Left colon (tissue), 2 donors: ENCODE results near the gene DDX11. TPM values are rescaled to one million over a fixed set of nuclear protein-coding genes. Genes with fewer than 3 reads are reported as not detected.
"Not testable (repeated sequence)": the region's sequence is repeated elsewhere in the genome, so short reads cannot be mapped to it uniquely, and the experiment has no call there.

Experiments
- ATAC-seq: fragments of 200-7000 bp; cut with Tn5 transposase; one replicate; pipeline ENCODE4 v1.9.1; 2020; ENCODE audit warnings: mild to moderate bottlenecking, moderate library complexity
- DNase-seq, 2 donors: peaks; one replicate each; pipeline ENCODE4 v3.0.0-alpha.2; 2020
- intact Hi-C, 2 donors: fragments of 100-400 bp; cut with DNase I in 1 of 2; cut with micrococcal nuclease in 1 of 2; formaldehyde crosslinking; loops; one replicate each; pipeline versions ENCODE4 v1.11.2 to v1.14.0; 2022; cut with DNase I, micrococcal nuclease
- long read RNA-seq: library from polyadenylated mRNA; unstranded; transcript quantifications from one replicate; pipeline ENCODE4 v2.0.0, GENCODE V29; 2021
- total RNA-seq, 2 donors: library from RNA; stranded (reverse); fragmentation: NEBNext Ultra II Directional; extraction: Animal tissue kit (Norgen Biotek cat#: 25700); gene quantifications; one replicate each; pipeline ENCODE4 v1.2.1, GENCODE V29; 2021
- donor health status: DM: no; HTN: no; CAD: no.
- donor health status: DM: yes; HTN: yes; CAD: no.

The DDX11 gene
- 10 to 100 TPM; 15.5 to 51.4 TPM for total RNA-seq
- long read RNA-seq, partial matches to known transcripts: 8 of 14 reads
- long read RNA-seq, other reads (novel, unspliced or antisense): 4 of 14 reads

- DNase-seq: peak; percentile 91 to 95
- peak; percentile 90 for ATAC-seq
- intact Hi-C loops: not testable (repeated sequence)
Measured at GRCh38 chr12:31073527-31074332, at the start of gene DDX11. Gene DDX11, plus strand, starts transcription at chr12:31073860. Its CDS starts 4,534 bp downstream, at chr12:31078394.

- no peak for ATAC-seq
- DNase-seq: no peak
- intact Hi-C loops: no loop called here
Measured at GRCh38 chr12:31026202-31026601, 47.5 kb upstream of the DDX11 start.

- DNase-seq, intact Hi-C loops, ATAC-seq: not testable (repeated sequence)
Measured at GRCh38 chr12:31027006-31027405, 46.7 kb upstream of the DDX11 start.

GRCh38 chr12:31029468-31029867, 44.2 kb upstream of the DDX11 start:
- ATAC-seq: no peak
- intact Hi-C loops: no loop called here
- DNase-seq: no peak

GRCh38 chr12:31029916-31030562, 43.6 kb upstream of the DDX11 start:
- ATAC-seq (no peak), DNase-seq (no peak)

GRCh38 chr12:31031951-31032335, 41.7 kb upstream of the DDX11 start:
- no peak for DNase-seq
- ATAC-seq: no peak
- intact Hi-C loops: no loop called here

More at GRCh38 chr12:31029916-31030562, 43.6 kb upstream of the DDX11 start:
- intact Hi-C loops: no loop called here

- ATAC-seq (no peak), DNase-seq (no peak)
- intact Hi-C loops: no loop called here
Measured at GRCh38 chr12:31033146-31033545, 40.5 kb upstream of the DDX11 start.

GRCh38 chr12:31033681-31034080, 40.0 kb upstream of the DDX11 start:
- no peak for ATAC-seq
- no peak for DNase-seq
- intact Hi-C loops: no loop called here

GRCh38 chr12:31034372-31034771, 39.3 kb upstream of the DDX11 start:
- no peak for DNase-seq
- no peak for ATAC-seq

GRCh38 chr12:31035226-31035625, 38.4 kb upstream of the DDX11 start:
- intact Hi-C loops: no loop called here
- DNase-seq: no peak
- no peak for ATAC-seq

More at GRCh38 chr12:31034372-31034771, 39.3 kb upstream of the DDX11 start:
- intact Hi-C loops: no loop called here

GRCh38 chr12:31035967-31036665, 37.5 kb upstream of the DDX11 start:
- ATAC-seq (no peak), DNase-seq (no peak)
- intact Hi-C loops: no loop called here

GRCh38 chr12:31037028-31037427, 36.6 kb upstream of the DDX11 start:
- intact Hi-C loops: no loop called here
- no peak for ATAC-seq
- DNase-seq: no peak

- no peak for DNase-seq
- intact Hi-C loops: no loop called here
- no peak for ATAC-seq
Measured at GRCh38 chr12:31037931-31038330, 35.7 kb upstream of the DDX11 start.

GRCh38 chr12:31041033-31041564, 32.6 kb upstream of the DDX11 start:
- no peak for ATAC-seq
- no peak for DNase-seq
- intact Hi-C loops: no loop called here

GRCh38 chr12:31050143-31050542, 23.5 kb upstream of the DDX11 start:
- DNase-seq, intact Hi-C loops, ATAC-seq: not testable (repeated sequence)

GRCh38 chr12:31050548-31050947, 23.1 kb upstream of the DDX11 start:
- intact Hi-C loops, DNase-seq, ATAC-seq: not testable (repeated sequence)

GRCh38 chr12:31051692-31052091, 22.0 kb upstream of the DDX11 start:
- DNase-seq, ATAC-seq, intact Hi-C loops: not testable (repeated sequence)

- ATAC-seq, DNase-seq, intact Hi-C loops: not testable (repeated sequence)
Measured at GRCh38 chr12:31052121-31052520, 21.5 kb upstream of the DDX11 start.
